Measurements from ENCODE around the gene LMBRD1.
A peak's percentile ranks its signal among the peaks of the same experiment; 100 is the strongest.

LMBRD1 gene

GRCh38 chr6:69796642-69797390 is at the start of gene LMBRD1:
TSS of gene LMBRD1 (minus strand) at chr6:69797010. CDS start at chr6:69796881, 129 bp downstream.
- Histone ChIP-seq H3K27ac (peak within 1 kb of the TSS; percentile 94), H3K9ac (peak within 1 kb of the TSS; percentile 73), H3K4me1 (peaks cover 3% of the 10 kb centered on the region), H3K27me3 (ENCODE audit: control insufficient read depth, insufficient read depth, low read length) (no peaks in the 10 kb centered on the region), H3K36me3 (ENCODE audit: control insufficient read depth, insufficient read depth, low read length) (no peaks in the 10 kb centered on the region), H2AFZ (peak within 1 kb of the TSS; percentile 94), H3K4me3 (ENCODE audit: low read depth, low read length) (peak within 1 kb of the TSS; percentile 88), H3K4me2 (ENCODE audit: low read length) (peak within 1 kb of the TSS; percentile 68), H3K79me2 (peaks cover 6% of the 10 kb centered on the region), H3K9me3 (ENCODE audit: control insufficient read depth, low read length) (no peaks in the 10 kb centered on the region)
- peak; percentile 97 for TF ChIP-seq CTCF (IDR thresholded peaks at IDR 0.05)

- H3K36me3 ChIP-seq (ENCODE audit: control insufficient read depth, insufficient read depth, low read length): no peaks in the 10 kb centered on the region
- no peak for TF ChIP-seq CTCF (IDR thresholded peaks at IDR 0.05)
- no peaks in the 10 kb centered on the region for H3K79me2 ChIP-seq
- H3K27ac ChIP-seq: no peak overlapping the region
- no peaks in the 10 kb centered on the region for H3K4me1 ChIP-seq
- H3K27me3 ChIP-seq (ENCODE audit: control insufficient read depth, insufficient read depth, low read length): no peaks in the 10 kb centered on the region
- no peak overlapping the region for H3K4me3 ChIP-seq (ENCODE audit: low read depth, low read length)
- H3K4me2 ChIP-seq (ENCODE audit: low read length): no peak overlapping the region
- no peak overlapping the region for H2AFZ ChIP-seq
- no peaks in the 10 kb centered on the region for H3K9me3 ChIP-seq (ENCODE audit: control insufficient read depth, low read length)
- no peak overlapping the region for H3K9ac ChIP-seq
These were observed 49.5 kb upstream of the LMBRD1 start for GRCh38 chr6:69846312-69846711.

GRCh38 chr6:69843189-69843588 is 46.4 kb upstream of the LMBRD1 start:
- Histone ChIP-seq H3K9ac (no peak overlapping the region), H3K79me2 (no peaks in the 10 kb centered on the region), H3K36me3 (ENCODE audit: control insufficient read depth, insufficient read depth, low read length) (no peaks in the 10 kb centered on the region), H3K27ac (no peak overlapping the region), H2AFZ (no peak overlapping the region), H3K4me2 (ENCODE audit: low read length) (no peak overlapping the region), H3K4me3 (ENCODE audit: low read depth, low read length) (no peak overlapping the region), H3K9me3 (ENCODE audit: control insufficient read depth, low read length) (no peaks in the 10 kb centered on the region), H3K27me3 (ENCODE audit: control insufficient read depth, insufficient read depth, low read length) (no peaks in the 10 kb centered on the region), H3K4me1 (no peaks in the 10 kb centered on the region)
- no peak for TF ChIP-seq CTCF (IDR thresholded peaks at IDR 0.05)

- Histone ChIP-seq H3K27me3 (ENCODE audit: control insufficient read depth, insufficient read depth, low read length) (no peaks in the 10 kb centered on the region), H3K9me3 (ENCODE audit: control insufficient read depth, low read length) (no peaks in the 10 kb centered on the region), H3K36me3 (ENCODE audit: control insufficient read depth, insufficient read depth, low read length) (no peaks in the 10 kb centered on the region), H3K79me2 (no peaks in the 10 kb centered on the region), H3K9ac (no peak overlapping the region), H3K4me2 (ENCODE audit: low read length) (no peak overlapping the region), H2AFZ (no peak overlapping the region), H3K27ac (no peak overlapping the region), H3K4me1 (no peaks in the 10 kb centered on the region), H3K4me3 (ENCODE audit: low read depth, low read length) (no peak overlapping the region)
- TF ChIP-seq CTCF (IDR thresholded peaks at IDR 0.05): no peak
These were observed 45.1 kb upstream of the LMBRD1 start for GRCh38 chr6:69841862-69842261.

All from parathyroid adenoma (tissue), 2 donors.